Activated CD4-positive, alpha-beta T cell treated with anti-CD3 and anti-CD28 coated beads for 36 hours (primary cell): ENCODE measurements around the gene LILRA6. TPM values are rescaled to one million over a fixed set of nuclear protein-coding genes. Genes with fewer than 3 reads are reported as not detected.
A peak's percentile ranks its signal among the peaks of the same experiment; 100 is the strongest.

ENCODE experiments used
- ATAC-seq: fragments of 200-7000 bp; cut with Tn5 transposase; one replicate; pipeline ENCODE4 v1.10.0; 2021; ENCODE audit warnings: mild to moderate bottlenecking, moderate library complexity
- CTCF ChIA-PET: fragments of 350-600 bp; sonication (Branson Sonifier 250); formaldehyde crosslinking; loops from one replicate; lab custom pipeline; 2021; ENCODE audit warnings: antibody characterized with exemption; lab: Charles Lee
- POLR2A ChIA-PET: fragments of 350-600 bp; sonication (Branson Sonifier 250); formaldehyde crosslinking; loops from one replicate; lab custom pipeline; 2021; ENCODE audit warnings: antibody characterized with exemption, inconsistent platforms; lab: Charles Lee
- DNase-seq: peaks from one replicate; pipeline ENCODE4 v3.0.0-alpha.2; 2020
- H3K27ac Mint-ChIP-seq: one replicate; pipeline ENCODE4 v1.8.0; 2021; ENCODE audit warnings: mixed read lengths
- H3K27me3 Mint-ChIP-seq: one replicate; pipeline ENCODE4 v1.8.0; 2021; ENCODE audit warnings: mixed read lengths
- H3K36me3 Mint-ChIP-seq: one replicate; pipeline ENCODE4 v1.8.0; 2021; ENCODE audit warnings: low read depth, mixed read lengths
- H3K4me1 Mint-ChIP-seq: one replicate; pipeline ENCODE4 v1.8.0; 2021; ENCODE audit warnings: mixed read lengths
- H3K4me3 Mint-ChIP-seq: one replicate; pipeline ENCODE4 v1.8.0; 2021; ENCODE audit warnings: mild to moderate bottlenecking, moderate library complexity, mixed read lengths
- H3K9me3 Mint-ChIP-seq: one replicate; pipeline ENCODE4 v1.8.0; 2021; ENCODE audit warnings: low read depth, mixed read lengths
- intact Hi-C, 2 experiments: fragments of 100-400 bp; cut with DNase I in 1 of 2; cut with micrococcal nuclease in 1 of 2; formaldehyde crosslinking; loops; one replicate each; pipeline versions ENCODE4 v1.14.2 to v1.15.1; 2022 to 2024; cut with DNase I, micrococcal nuclease
- total RNA-seq, 2 experiments: library from RNA; stranded (reverse); gene quantifications; one replicate each; pipeline ENCODE4 v1.2.3, GENCODE V29; 2021

LILRA6 gene
- total RNA-seq, 2 experiments from 2014 or later: not detected

DNA sequence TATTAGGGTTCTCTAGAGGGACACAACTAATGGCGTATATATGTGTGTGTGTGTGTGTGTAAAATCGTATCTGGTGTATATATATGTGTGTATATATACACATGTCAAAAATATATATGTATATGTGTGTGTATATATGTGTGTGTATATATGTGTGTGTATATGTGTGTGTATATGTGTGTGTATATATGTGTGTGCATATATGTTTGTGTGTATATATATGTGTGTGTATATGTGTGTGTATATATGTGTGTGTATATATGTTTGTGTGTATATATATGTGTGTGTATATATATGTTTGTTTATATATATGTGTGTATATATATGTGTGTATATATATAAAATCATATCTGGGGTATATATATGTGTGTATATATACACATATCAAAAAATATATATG lies 19.9 kb upstream of the LILRA6 start:
- ChIA-PET POLR2A (no interaction called here), CTCF (no interaction called here)
- no peak overlapping the region for H3K4me3 Mint-ChIP-seq
- peaks cover 13% of the 10 kb centered on the region for H3K27me3 Mint-ChIP-seq
- intact Hi-C loops: no loop called here
- H3K36me3 Mint-ChIP-seq: no peaks in the 10 kb centered on the region
- ATAC-seq (no peak), DNase-seq (no peak)
- H3K4me1 Mint-ChIP-seq: no peaks in the 10 kb centered on the region
- no peaks in the 10 kb centered on the region for H3K9me3 Mint-ChIP-seq
- H3K27ac Mint-ChIP-seq: no peak overlapping the region

DNA sequence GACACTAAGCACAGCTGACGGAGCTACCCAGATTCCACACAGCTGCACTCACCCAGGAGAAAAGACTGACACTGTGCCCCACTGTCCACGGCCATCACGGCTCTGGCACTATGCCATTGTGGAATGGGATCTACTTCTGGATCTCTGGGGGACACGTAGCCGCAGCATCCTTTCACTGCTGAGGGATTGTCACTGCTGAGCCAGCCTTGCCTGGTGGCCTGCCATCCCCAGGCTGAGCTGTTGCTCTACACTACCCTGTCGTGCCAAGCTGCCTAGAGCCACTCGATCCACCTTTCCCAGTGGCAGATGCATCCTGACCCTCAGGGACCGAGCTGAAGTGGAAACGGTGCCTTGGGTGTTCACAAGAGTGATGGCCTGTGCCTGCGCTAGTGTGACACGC lies 19.5 kb upstream of the LILRA6 start:
- ChIA-PET CTCF (no interaction called here), POLR2A (no interaction called here)
- intact Hi-C loops: no loop called here
- Mint-ChIP-seq H3K27me3 (peaks cover 13% of the 10 kb centered on the region), H3K4me1 (no peaks in the 10 kb centered on the region), H3K4me3 (no peak overlapping the region), H3K36me3 (no peaks in the 10 kb centered on the region), H3K27ac (no peak overlapping the region), H3K9me3 (no peaks in the 10 kb centered on the region)
- DNase-seq (no peak), ATAC-seq (no peak)

GRCh38 chr19:54257116-54257480 lies 14.5 kb upstream of the LILRA6 start, which contains the start of gene LILRB5:
Gene LILRB5 (minus strand): TSS chr19:54257273. CDS start chr19:54257193, 80 bp downstream.
- no peak for DNase-seq
- H3K4me1 Mint-ChIP-seq: no peaks in the 10 kb centered on the region
- no peak within 1 kb of the TSS for H3K27ac Mint-ChIP-seq
- H3K36me3 Mint-ChIP-seq: no peaks in the 10 kb centered on the region
- no peaks in the 10 kb centered on the region for H3K9me3 Mint-ChIP-seq
- POLR2A ChIA-PET: no interaction called here
- peaks cover 7% of the 10 kb centered on the region for H3K27me3 Mint-ChIP-seq
- intact Hi-C loops: no loop called here
- no peak for ATAC-seq
- H3K4me3 Mint-ChIP-seq: no peak within 1 kb of the TSS
- CTCF ChIA-PET: interaction anchor here (2.6 kb wide), 1 partner anchor 10 kb away, joined by 27 read pairs; no protein-coding TSS in a partner anchor

GRCh38 chr19:54256250-54257115 lies 13.9 kb upstream of the LILRA6 start:
- intact Hi-C loops: no loop called here
- H3K27ac Mint-ChIP-seq: no peak overlapping the region
- H3K9me3 Mint-ChIP-seq: no peaks in the 10 kb centered on the region
- ChIA-PET POLR2A (no interaction called here), CTCF (interaction anchor here (2.6 kb wide), 1 partner anchor 10 kb away, joined by 27 read pairs; no protein-coding TSS in a partner anchor)
- DNase-seq (no peak), ATAC-seq (no peak)
- H3K36me3 Mint-ChIP-seq: no peaks in the 10 kb centered on the region
- peaks cover 7% of the 10 kb centered on the region for H3K27me3 Mint-ChIP-seq
- H3K4me1 Mint-ChIP-seq: no peaks in the 10 kb centered on the region
- no peak overlapping the region for H3K4me3 Mint-ChIP-seq

DNA sequence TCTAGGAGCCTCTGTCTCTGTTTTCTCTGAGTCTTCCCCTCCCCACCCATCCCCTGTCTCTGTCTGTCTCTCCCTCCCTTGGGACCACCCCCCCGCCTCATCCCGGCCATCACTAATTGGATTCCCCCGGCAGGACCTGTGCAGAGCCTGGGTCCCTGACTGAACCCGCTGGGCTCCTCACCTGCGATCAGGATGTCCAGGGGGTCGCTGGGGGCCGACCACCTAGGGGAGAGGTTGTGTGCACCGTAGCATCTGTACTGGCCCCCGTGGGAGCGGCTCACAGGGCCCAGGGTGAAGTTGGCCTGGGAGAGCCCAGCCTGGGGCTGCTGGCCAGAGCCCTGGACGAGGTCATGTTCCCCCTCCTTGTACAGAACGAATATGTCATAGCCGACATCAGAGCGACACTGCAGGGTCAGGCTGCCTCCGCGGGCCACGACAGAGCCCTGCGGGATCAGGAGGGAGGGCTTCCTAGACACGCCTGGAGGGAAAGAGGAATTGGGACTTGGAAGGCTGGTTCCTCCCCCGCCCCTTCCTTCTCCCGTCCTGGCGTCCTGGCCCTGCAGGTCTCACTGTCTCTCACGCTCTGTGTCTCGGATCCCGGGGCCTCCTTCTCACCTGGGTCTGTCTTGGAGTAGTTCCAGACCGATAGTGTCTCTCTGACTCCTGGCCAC lies 12.7 kb upstream of the LILRA6 start:
- Mint-ChIP-seq H3K36me3 (no peaks in the 10 kb centered on the region), H3K9me3 (no peaks in the 10 kb centered on the region), H3K27ac (no peak overlapping the region), H3K4me1 (peaks cover 2% of the 10 kb centered on the region), H3K4me3 (no peak overlapping the region), H3K27me3 (peaks cover 8% of the 10 kb centered on the region)
- CTCF ChIA-PET: interaction anchor here (0.6 to 1.0 kb wide), 2 partner anchors 19 to 99 kb away, joined by 3 to 4 read pairs; no protein-coding TSS in a partner anchor
- ATAC-seq (no peak), DNase-seq (no peak)
- intact Hi-C loops: no loop called here
- POLR2A ChIA-PET: no interaction called here

DNA sequence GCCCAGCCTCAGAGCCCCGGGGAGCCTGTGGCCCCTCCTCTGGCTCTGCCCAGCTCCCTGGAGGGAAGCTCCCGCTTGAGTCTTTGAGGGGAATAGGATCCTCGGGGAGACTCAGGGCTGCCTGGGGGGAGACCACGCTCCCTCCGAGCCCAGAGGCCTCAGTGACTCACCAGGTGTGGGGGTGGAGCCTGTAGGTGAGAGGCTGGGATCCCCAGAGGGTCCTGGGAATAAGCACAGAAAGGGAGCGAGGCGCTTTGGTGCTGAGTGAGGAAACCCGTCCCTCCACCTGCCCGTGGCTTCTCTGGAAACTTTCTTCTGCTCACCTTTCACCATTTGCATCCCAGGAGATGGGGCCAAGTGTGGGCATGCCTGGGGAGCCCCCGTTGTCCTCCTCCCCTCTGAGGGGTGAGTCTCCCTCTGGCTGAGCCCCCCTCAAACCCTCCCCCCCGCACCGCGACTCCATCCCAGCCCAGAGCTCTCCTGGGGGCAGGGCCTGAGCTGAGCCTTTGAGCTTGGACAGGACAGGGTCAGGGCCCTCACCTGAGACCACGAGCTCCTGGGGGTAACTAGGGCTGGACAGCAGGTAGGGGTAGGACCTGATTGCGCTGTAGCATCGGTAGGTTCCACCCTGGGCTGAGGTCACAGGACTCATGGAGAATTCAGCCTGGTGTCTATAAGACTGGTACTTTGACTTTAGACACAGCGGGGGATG lies 11.8 kb upstream of the LILRA6 start:
- POLR2A ChIA-PET: no interaction called here
- Mint-ChIP-seq H3K36me3 (no peaks in the 10 kb centered on the region), H3K9me3 (no peaks in the 10 kb centered on the region), H3K4me3 (no peak overlapping the region), H3K27ac (no peak overlapping the region), H3K4me1 (peaks cover 4% of the 10 kb centered on the region), H3K27me3 (peaks cover 10% of the 10 kb centered on the region)
- no peak for ATAC-seq
- intact Hi-C loops: no loop called here
- DNase-seq: no peak
- CTCF ChIA-PET: interaction anchor here (0.6 to 1.0 kb wide), 3 partner anchors 20 to 216 kb away, joined by 3 to 4 read pairs (median 4); no protein-coding TSS in a partner anchor

- Mint-ChIP-seq H3K27me3 (peaks cover 10% of the 10 kb centered on the region), H3K9me3 (no peaks in the 10 kb centered on the region), H3K27ac (no peak overlapping the region), H3K36me3 (no peaks in the 10 kb centered on the region), H3K4me1 (peaks cover 4% of the 10 kb centered on the region), H3K4me3 (no peak overlapping the region)
- ATAC-seq (no peak), DNase-seq (no peak)
- POLR2A ChIA-PET: no interaction called here
- intact Hi-C loops: no loop called here
- CTCF ChIA-PET: no interaction called here
Measured at GRCh38 chr19:54253331-54254194, 11.0 kb upstream of the LILRA6 start.

GRCh38 chr19:54252845-54253244 lies 10.3 kb upstream of the LILRA6 start:
- POLR2A ChIA-PET: no interaction called here
- peaks cover 10% of the 10 kb centered on the region for H3K27me3 Mint-ChIP-seq
- intact Hi-C loops: no loop called here
- no peak overlapping the region for H3K4me3 Mint-ChIP-seq
- H3K9me3 Mint-ChIP-seq: no peaks in the 10 kb centered on the region
- CTCF ChIA-PET: no interaction called here
- no peak overlapping the region for H3K27ac Mint-ChIP-seq
- H3K4me1 Mint-ChIP-seq: peaks cover 9% of the 10 kb centered on the region
- H3K36me3 Mint-ChIP-seq: no peaks in the 10 kb centered on the region
- DNase-seq (no peak), ATAC-seq (no peak)

- Mint-ChIP-seq H3K27me3 (peaks cover 10% of the 10 kb centered on the region), H3K4me3 (no peak overlapping the region), H3K9me3 (no peaks in the 10 kb centered on the region), H3K36me3 (no peaks in the 10 kb centered on the region), H3K27ac (no peak overlapping the region), H3K4me1 (peaks cover 13% of the 10 kb centered on the region)
- CTCF ChIA-PET: no interaction called here
- POLR2A ChIA-PET: no interaction called here
- intact Hi-C loops: no loop called here
- ATAC-seq (no peak), DNase-seq (no peak)
Measured at GRCh38 chr19:54252243-54252642, 9.7 kb upstream of the LILRA6 start.

- ATAC-seq: peak; percentile 94
- intact Hi-C loops: loop anchor here in 1 of 2 experiments (5.0 kb wide), 1 partner anchor 36 kb away; no protein-coding TSS in a partner anchor
- Mint-ChIP-seq H3K4me3 (peak overlapping the region; percentile 3), H3K27ac (peak overlapping the region; percentile 13), H3K27me3 (peaks cover 7% of the 10 kb centered on the region), H3K4me1 (peaks cover 13% of the 10 kb centered on the region), H3K36me3 (no peaks in the 10 kb centered on the region), H3K9me3 (no peaks in the 10 kb centered on the region)
- ChIA-PET CTCF (no interaction called here), POLR2A (no interaction called here)
- DNase-seq: peak; percentile 70
Measured at GRCh38 chr19:54248016-54248601, 5.5 kb upstream of the LILRA6 start.
